T-helper 2 cell treated with Interferon-gamma antibody and Interleukin-4, amounts not matched to agents 100 ng/mL and 5 ng/mL, for 36 hours (primary cell): ENCODE results near the gene TMED9. TPM values are rescaled to one million over a fixed set of nuclear protein-coding genes. Genes with fewer than 3 reads are reported as not detected.
"Not testable (repeated sequence)": the region's sequence is repeated elsewhere in the genome, so short reads cannot be mapped to it uniquely, and the experiment has no call there.

Experiments
- intact Hi-C: fragments of 100-400 bp; cut with micrococcal nuclease; formaldehyde crosslinking; loops from one replicate; pipeline ENCODE4 v1.15.1; 2023
- total RNA-seq: library from RNA; stranded (reverse); gene quantifications from 2 replicates; pipeline ENCODE4 v1.2.3, GENCODE V29; 2022

Gene TMED9
- total RNA-seq: 144 and 146 TPM in 2 replicates

DNA sequence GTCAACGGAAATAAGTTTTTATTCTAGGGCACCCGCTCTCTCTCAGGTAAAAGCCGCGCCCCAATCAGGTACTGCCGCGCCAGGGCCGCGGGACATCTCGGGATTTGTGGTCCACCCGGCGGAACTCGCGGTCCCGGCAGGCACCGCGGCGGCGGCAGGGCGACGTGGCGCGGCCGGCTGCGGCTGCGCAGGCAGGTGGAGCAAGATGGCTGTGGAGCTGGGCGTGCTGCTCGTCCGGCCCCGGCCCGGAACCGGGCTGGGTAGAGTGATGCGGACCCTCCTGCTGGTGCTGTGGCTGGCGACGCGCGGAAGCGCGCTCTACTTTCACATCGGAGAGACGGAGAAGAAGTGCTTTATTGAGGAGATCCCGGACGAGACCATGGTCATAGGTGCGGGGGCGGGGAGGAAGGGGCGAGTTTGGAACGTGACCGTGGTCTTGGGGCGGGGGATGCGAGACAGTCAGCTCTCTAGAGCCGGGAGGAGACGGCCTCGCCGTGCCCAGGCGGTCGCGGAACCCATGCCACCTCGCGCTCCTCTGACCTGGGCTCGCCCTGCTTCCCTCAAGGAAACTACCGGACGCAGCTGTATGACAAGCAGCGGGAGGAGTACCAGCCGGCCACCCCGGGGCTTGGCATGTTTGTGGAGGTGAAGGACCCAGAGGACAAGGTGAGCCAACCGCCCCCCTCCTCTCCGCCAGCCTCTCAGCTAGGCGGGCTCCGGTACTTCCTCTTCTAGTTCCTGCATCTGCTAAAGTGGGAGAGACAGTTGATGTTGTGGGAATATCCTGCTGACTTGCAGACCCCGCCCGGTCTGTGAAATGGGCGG lies at the start of gene TMED9:
TSS of gene TMED9 (plus strand) at position 194 of the 825 bp plus-strand sequence. CDS start at position 206, 12 bp downstream.
- intact Hi-C loops: loop anchor here (1.0 to 5.0 kb wide), 4 partner anchors 8 to 613 kb away; partner anchors contain the start of genes B4GALT7, DDX41, FAM193B and HNRNPAB

DNA sequence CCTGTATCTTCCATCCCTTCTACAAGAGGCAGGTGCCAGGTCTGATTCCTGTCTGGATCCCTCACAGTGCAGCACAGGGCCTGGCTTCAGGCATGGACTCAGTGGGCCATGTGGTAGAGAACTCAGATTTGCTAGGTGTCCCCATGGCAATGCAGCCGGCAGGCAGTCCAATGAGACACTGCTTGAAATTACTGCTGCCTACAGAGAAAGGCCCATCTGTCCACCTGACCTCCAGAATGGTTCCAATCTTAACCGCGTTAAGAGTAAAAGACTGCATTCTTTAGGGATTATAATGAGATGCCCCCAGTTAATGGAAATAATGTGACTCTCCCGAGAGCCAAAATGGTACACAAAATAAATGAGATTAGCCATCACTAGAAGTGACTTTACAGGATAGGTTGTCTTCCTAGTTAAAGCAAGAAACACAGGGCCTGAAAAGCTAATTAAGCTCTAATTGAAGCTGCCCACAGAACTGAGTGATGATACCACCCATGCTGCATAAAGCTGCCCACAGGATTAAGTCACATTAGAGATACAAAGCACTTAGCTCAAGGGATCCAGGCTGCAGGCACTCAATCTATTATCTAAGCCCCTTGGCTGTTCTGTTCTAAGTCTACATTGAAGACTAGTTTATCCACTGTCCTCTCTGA lies 49.1 kb upstream of the TMED9 start:
- intact Hi-C loops: no loop called here

DNA sequence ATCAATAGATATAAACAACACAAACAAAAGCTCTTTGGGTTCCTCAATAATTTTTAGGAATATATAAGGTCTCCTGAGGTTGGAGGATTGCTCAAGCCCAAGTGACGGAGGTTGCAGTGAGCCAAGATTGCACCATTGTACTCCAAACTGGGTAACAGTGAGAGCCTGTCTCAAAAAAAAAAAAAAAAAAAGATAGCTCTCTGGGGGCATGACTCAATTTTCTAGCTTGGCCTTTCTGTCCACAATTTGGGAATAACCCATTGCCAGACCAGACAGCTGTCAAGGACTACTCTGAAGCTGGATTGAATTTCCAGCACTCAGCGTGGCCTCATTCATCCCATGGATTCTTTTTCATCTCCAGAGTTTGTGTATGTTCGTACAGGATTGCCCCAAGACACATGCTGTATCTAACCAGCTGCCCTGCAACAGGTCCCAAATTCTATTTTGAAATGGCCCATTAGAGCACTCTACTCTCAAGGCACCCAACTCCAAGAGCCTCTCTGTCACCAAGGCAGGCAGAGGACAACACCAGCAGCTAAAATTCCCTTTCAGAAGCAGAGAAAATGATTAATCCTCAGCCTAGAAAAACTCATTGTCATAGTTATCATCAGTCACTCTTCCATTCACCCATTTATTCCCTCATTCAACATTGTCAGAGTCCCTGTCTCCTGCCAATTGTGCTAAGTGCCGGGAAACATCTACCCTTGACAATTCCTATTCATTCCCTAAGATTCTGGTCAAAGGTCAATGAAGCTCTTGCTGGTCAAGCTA lies 46.3 kb upstream of the TMED9 start:
- intact Hi-C loops: no loop called here

DNA sequence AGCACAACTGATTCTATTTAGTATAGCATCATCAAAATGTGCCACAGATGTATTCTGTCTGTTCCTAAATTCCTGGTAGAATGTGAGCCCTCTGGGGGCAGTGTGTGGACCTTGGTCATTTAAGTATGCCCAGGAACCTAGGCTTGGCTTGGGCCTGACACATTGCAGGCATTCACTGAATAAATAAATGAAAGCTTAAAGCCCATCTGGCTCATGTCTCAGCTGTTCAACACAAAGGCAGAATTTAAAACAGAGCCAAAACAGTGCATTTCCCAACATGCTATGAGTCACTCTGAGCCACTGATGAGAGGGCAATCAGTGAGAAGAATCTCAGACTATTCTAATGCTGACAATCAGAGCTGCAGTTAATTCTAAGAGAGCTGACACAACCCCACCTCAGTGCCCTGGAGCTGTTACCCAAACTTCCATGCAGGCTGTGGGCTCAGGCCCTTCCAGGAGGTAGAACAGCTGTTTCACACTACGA lies 45.7 kb upstream of the TMED9 start:
- intact Hi-C loops: no loop called here

DNA sequence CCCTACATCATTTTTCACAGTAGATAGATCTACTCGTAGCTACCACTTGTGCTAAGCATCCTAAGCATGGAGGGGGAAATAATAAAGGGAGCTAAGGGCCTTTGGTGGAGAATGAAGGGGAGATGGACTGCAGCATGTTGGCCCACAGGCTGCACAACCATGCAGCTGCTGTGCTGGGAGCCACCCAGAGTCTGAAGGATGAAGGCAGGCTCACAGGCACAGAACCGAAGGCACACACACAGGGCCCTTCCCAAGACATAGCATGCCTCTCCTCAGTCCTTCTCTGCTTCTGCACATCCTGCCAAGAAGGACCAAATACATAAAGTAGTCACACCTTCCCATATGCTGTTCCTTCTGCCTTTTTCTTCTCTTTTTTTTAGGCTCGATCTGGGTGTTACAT lies 44.3 kb upstream of the TMED9 start:
- intact Hi-C loops: no loop called here

DNA sequence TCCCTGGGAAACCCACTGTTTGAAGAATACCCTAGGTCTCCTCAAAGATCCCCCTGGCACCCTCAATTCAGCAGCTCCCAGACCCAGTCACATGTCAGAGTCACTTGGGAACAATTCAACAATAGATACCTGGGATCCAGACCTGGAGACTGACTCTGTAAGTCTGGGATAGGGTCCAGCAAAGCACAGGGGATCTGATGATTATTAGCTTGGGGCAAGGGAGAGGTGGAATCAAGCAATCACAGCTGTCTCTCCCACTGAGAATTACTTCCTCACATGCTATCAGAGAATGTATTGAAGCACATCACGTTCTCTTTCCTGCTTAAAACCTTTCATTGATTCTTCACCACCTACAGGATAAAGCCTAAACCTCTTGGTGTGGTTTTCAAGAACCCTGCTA lies 43.5 kb upstream of the TMED9 start:
- intact Hi-C loops: no loop called here

DNA sequence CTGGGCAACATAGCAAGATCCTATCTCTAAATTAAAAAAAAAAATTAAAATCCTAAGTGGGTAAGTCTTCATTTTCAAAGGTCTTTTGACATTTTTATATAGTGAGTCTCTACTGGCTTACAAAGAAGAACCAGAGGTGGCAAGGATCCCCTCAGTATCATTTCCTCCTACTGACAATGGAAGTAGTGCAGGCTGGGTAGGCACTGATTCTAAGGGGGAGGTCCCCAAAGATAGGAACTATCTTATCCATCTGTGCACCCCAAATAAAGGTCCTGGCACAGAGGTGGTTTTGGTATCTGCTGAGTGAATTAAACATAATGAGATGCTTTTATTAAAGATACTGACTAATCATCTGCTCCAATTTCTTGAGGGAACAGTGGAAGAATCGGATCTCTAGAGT lies 41.9 kb upstream of the TMED9 start:
- intact Hi-C loops: loop anchor here (5.0 kb wide), 1 partner anchor 53 kb away; the partner anchor contains the start of gene PDLIM7

DNA sequence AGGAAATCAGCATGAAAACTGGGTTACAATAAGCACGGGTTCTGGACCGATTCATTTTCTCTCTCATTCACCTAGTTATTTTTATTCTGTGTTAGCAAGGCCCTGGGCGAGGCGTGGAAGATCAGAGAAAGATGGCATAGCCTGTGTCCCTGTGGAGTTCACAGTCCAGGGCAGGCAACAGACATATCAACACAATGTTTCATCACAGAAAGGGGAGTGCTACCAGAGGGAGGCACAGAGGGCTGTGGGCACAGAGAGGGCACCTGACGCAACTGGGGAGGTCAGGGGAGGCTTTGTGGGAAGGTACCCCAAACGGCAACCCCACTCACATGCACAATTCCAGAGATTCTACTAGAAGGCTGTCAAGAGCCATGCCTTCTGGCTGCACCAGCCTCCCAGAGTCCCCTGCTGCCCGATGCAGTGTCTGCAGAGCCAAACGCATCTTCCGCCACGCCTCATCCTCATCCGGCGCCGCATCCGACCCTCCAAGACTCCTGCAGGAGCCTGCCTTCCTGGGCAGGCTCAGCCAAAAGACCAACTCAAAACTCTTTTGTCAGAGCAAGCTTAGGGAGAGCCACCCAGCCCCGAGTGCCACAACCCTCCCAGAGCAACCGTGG lies 39.1 kb upstream of the TMED9 start:
- intact Hi-C loops: loop anchor here (5.0 kb wide), 1 partner anchor 56 kb away; the partner anchor contains the start of gene PDLIM7

DNA sequence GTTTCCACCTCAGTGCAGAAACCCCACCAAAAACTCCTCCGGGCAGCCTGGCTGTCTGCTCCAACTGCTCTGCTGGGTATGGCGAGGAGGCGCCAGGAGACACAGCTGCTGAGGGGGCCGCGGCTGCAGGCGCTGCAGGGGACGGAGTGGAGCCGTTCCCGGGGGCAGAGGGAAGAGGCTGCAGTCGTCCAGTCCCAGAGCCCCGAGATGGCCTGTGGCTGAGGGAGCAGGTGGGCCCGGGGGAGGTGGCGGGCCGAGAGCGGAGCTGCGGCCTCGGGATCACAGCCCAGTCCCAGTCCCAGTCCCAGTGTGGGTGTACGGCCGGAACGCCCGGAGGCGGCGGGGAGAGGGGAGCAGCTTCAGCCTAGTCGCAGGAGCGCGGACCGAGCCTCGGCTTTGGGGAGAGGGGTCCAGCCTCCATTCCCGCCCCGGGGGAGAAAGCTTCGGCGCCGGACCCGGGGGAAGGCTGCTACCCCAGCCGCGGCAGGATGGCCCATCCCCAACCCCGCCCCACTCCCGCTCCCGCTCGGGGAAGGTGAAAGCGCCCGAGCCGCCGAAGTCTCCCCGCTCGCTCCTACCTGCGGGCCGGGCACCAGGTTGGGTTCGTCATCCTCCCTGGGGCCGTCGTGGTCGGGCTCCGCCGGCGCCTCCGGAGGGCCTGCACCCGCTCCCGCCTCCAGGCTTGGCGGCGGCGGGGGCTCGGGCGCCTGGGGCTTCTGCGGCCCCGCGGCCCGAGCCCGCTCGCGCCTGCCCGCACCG lies 38.2 kb upstream of the TMED9 start:
- intact Hi-C loops: loop anchor here (1.0 to 5.0 kb wide), 3 partner anchors 37 to 57 kb away; partner anchors contain the start of genes PDLIM7 and TMED9

DNA sequence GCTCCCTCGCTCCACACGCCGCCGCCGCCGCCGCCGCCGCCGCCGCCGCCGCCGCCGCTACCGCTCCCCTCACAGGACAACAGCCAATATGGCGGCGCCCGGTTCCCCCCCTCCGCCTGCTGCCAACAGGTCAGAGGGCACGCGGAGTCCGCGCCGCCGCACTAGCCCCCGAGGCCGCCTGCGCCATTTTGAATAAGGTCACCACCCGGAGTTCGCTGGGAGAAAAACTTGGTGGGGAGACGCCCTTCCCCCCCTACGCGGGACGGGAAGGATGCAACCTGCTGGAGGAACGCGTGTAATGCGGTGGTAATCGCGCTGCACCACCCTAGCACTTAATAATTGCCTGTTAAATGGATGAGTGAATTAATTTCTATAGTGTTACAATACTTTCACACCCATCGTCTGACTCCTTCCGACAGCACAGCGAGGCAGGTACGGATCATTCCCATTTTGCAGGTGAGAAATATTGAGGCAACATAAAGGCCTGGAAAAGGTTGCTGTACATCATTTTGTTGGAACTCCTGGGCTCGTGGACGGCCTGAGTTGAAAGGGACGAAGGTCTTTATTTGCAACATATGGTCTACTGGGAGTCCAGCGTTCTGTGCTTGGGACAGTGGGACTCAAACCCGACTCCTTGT lies 37.4 kb upstream of the TMED9 start, which contains the start of gene FAM193B:
TSS of gene FAM193B (minus strand) at position 90 of the 638 bp plus-strand sequence. CDS start 105 bp downstream, outside the sequence.
- intact Hi-C loops: loop anchor here (1.0 to 5.0 kb wide), 3 partner anchors 37 to 57 kb away; partner anchors contain the start of genes PDLIM7 and TMED9

DNA sequence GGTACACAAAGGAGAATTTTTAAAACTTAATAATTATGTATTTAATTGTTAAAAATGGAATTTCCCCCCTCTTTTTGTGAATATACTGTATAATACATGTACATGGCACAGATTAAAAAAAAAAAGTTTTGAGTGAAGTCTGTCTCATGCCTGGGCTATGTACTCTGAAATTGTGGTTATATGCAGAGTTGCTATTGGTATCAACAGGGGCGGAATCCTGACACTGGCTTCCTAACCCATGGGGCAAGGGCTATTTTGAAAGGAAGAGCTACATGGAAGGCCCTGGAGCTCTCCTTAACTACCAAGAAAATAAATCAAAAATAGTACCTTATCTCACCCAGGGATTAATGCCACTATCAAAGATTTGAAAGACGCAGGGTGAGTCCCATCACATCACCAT lies 36.8 kb upstream of the TMED9 start:
- intact Hi-C loops: no loop called here

DNA sequence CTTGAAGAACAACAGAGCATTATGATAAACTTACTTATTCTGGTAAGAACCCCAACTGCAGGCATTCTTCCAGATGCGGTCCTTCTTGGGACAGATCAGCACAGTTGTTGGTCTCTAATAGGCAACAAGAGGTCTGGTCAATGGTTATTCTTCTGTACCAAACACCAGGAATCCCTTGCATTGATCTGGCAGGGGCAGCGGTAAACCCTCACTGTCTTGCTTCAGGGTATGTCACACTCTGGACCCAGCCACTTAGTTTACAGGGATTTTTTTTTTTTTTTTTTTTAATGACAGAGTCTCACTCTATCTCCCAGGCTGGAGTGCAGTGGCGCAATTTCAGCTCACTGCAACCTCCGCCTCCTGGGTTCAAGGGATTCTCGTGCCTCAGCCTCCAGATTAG lies 36.3 kb upstream of the TMED9 start:
- intact Hi-C loops: no loop called here

DNA sequence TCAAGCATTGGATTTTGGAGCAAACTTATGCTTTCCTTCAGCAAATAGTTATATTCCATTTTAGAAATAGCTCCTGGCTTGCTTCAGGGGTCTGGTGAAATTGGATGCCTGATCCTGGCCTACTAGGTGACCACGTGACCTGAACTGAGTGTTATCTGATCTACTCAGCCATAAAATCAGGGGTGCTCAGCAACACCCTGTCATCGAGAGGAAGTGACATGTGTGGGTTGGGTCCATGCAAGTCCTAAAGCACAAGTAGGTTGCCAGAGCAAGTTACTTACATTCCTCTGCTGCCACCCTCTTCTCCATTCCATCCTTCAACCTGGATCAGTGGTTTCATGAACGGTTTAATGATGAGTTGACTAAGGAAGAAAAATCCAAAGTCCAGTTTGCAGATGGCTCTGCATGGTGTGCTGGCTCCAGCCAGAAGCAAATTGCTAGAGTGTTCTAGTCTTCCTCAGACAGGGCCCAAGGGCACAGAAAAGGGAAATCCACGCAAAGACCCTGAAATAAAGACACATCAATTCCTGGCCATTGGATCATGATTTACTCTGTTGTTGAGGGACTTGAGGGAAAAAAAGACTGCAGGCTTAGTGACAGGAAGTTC lies 34.9 kb upstream of the TMED9 start:
- intact Hi-C loops: no loop called here

DNA sequence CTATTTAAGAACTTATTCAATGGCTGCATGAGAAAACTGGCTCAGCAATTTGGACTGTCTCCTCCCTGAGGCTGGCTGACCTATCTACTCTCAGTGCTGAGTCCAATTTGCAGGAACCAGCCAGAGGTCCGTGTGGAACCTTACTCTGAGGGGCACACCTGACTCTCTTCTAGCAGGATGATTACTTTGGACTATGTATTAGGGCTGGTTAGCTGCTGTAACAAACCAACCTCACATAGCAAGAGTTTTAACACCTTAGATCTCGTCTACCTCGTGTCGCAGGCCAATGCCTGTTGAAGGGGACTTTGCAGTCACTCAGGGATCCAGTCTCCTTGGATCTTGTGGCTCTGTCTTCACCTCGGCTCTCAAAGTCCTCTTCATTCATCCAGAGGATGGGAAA lies 34.2 kb upstream of the TMED9 start:
- intact Hi-C loops: no loop called here

DNA sequence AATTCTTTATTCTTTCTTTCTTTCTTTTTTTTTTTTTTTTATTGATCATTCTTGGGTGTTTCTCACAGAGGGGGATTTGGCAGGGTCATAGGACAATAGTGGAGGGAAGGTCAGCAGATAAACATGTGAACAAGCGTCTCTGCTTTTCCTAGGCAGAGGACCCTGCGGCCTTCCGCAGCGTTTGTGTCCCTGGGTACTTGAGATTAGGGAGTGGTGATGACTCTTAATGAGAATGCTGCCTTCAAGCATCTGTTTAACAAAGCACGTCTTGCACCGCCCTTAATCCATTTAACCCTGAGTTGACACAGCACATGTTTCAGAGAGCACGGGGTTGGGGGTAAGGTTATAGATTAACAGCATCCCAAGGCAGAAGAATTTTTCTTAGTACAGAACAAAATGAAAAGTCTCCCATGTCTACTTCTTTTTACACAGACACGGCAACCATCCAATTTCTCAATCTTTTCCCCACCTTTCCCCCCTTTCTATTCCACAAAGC lies 32.5 kb upstream of the TMED9 start:
- intact Hi-C loops: not testable (repeated sequence)

DNA sequence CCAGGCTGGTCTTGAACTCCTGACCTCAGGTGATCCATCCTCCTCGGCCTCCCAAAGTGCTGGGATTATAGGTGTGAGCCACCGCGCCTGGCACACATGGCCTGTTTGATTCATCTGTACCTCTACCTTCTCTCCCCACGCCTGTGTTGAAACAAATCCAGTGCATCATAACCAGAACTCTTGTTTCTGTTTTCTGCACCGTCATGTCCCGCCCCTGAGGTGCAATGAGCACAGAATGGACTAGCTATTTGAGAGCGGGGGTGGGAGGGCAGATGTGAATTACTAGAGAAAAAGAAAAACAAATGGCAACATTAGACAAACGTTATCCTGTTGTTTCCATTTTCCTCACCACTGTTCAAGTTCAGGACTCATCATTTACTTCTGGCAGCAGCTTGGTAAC lies 27.0 kb upstream of the TMED9 start:
- intact Hi-C loops: no loop called here

DNA sequence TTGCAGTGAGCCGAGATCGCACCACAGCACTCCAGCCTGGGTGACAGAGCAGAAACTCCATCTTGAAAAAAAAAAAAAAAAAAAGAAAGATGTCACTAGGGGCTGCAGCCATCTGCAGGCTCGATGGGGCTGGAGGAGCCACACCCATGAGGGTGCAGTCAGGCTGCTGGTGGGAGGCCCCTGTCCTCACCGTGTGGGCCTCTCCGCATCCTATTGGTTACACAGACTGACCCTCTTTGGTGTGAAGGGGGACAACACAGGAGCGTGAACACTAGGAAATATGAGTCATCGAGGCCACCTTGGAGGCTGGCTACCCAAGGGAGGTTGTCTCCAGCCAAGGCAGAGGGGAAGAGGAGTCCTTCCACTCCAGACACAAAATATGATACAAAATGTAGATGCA lies 23.7 kb upstream of the TMED9 start:
- intact Hi-C loops: no loop called here

DNA sequence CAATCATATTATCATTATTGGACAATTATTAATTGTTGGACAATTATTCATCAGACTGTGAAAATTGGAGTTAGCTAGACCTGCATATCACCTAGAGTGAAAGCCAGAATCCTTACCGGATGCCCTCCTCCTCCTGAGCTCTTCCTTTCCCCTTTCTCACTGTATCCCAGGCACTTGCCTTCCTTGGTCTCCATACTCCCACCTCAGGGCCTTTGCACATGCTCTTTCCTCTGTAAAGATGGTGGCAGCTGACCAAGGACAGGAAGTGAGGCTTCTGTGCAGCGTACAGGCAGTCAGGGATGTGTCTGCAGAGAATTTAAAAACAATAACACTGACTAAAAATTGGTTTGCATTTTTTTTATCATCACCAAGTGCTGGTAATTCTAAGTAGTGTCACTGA lies 22.1 kb upstream of the TMED9 start:
- intact Hi-C loops: no loop called here

DNA sequence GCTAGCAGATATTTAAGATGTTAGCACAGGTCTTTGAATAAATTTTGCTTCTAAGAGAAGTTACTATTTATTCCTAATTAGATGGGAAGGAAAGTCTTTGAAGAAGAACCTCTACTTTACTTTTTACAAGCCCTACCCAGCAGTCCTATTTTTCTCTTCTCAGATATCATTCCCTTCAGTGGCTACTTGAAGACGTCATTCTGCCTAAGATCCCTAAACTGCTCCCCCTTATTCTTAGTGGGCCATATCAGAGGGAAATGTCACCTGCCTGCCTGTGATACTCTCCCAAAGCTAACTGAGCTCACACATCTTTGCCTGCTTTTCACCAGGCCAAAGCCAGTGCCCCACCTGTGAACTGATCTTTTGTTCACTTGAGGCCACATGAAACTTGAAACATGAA lies 16.5 kb upstream of the TMED9 start:
- intact Hi-C loops: no loop called here
